IMR-90 (cell line): ENCODE results near the gene AAMP. TPM values are rescaled to one million over a fixed set of nuclear protein-coding genes. Genes with fewer than 3 reads are reported as not detected.

Source experiments
- ATAC-seq: fragments of 200-7000 bp; cut with Tn5 transposase; 2 replicates; pipeline ENCODE4 v1.9.1; 2020; ENCODE audit warnings: low read depth, mild to moderate bottlenecking, moderate library complexity
- BruUV-seq: library from RNA; stranded (reverse); fragments of 400-500 nt; replicated peaks from 2 replicates; lab custom pipeline; 2021; lab: Mats Ljungman, UMichigan
- CTCF ChIA-PET: fragments of 300-600 bp; formaldehyde crosslinking; extraction: SDS; loops from one replicate; lab custom pipeline; 2021; ENCODE audit warnings: antibody characterized with exemption; lab: Yijun Ruan, JAX
- POLR2A ChIA-PET: fragments of 300-600 bp; sonication (Branson Sonifier 250); formaldehyde crosslinking; loops from one replicate; lab custom pipeline; 2022; ENCODE audit warnings: antibody characterized with exemption; ENCODE audit not compliant: unreplicated experiment; lab: Charles Lee
- DNase-seq: peaks from one replicate; pipeline ENCODE4 v3.0.0; 2013
- H2AFZ ChIP-seq: replicated peaks from 2 replicates; pipeline ENCODE3; 2013; ENCODE audit warnings: low read length, mild to moderate bottlenecking; ENCODE audit not compliant: poor library complexity
- H2AK5ac ChIP-seq: 2 replicates; pipeline ENCODE4 v1.6.1; 2013; ENCODE audit warnings: low read depth, low read length, inconsistent platforms
- H2AK9ac ChIP-seq: replicated peaks from 2 replicates; pipeline ENCODE3; 2013; ENCODE audit warnings: mild to moderate bottlenecking, low read depth, low read length, moderate library complexity; ENCODE audit not compliant: poor library complexity
- H2BK120ac ChIP-seq: 2 replicates; pipeline ENCODE4 v1.6.1; 2013; ENCODE audit warnings: low read depth, low read length, inconsistent platforms
- H2BK15ac ChIP-seq: 3 replicates; pipeline ENCODE4 v1.6.1; 2013; ENCODE audit warnings: low read depth, low read length, inconsistent platforms
- H2BK20ac ChIP-seq: 2 replicates; pipeline ENCODE4 v1.6.1; 2013; ENCODE audit warnings: low read depth, mild to moderate bottlenecking, inconsistent platforms, low read length, moderate library complexity
- H2BK5ac ChIP-seq: 2 replicates; pipeline ENCODE4 v1.6.1; 2013; ENCODE audit warnings: mild to moderate bottlenecking, low read depth, low read length, inconsistent platforms; ENCODE audit not compliant: poor library complexity, severe bottlenecking
- H3K14ac ChIP-seq: replicated peaks from 2 replicates; pipeline ENCODE4 v1.6.1; 2013; ENCODE audit warnings: low read depth, low read length, inconsistent platforms
- H3K18ac ChIP-seq: 2 replicates; pipeline ENCODE4 v1.6.1; 2013; ENCODE audit warnings: low read depth, low read length, control low read depth
- H3K23ac ChIP-seq: 2 replicates; pipeline ENCODE4 v1.6.1; 2013; ENCODE audit warnings: low read depth, low read length, inconsistent platforms
- H3K27ac ChIP-seq: 2 replicates; pipeline ENCODE4 v1.5.1; 2013; ENCODE audit warnings: mild to moderate bottlenecking, control low read depth, low read length; ENCODE audit not compliant: insufficient read depth
- H3K27me3 ChIP-seq: 2 replicates; pipeline ENCODE4 v1.6.1; 2013; ENCODE audit warnings: low read length; ENCODE audit not compliant: control insufficient read depth, insufficient read depth
- H3K36me3 ChIP-seq: 2 replicates; pipeline ENCODE4 v1.6.1; 2013; ENCODE audit warnings: low read length, mixed read lengths; ENCODE audit not compliant: control insufficient read depth, insufficient read depth
- H3K4ac ChIP-seq: 2 replicates; pipeline ENCODE4 v1.6.1; 2013; ENCODE audit warnings: low read depth, low read length, inconsistent platforms
- H3K4me1 ChIP-seq: 2 replicates; pipeline ENCODE4 v1.6.1; 2013; ENCODE audit warnings: low read length, mixed read lengths; ENCODE audit not compliant: control insufficient read depth, insufficient read depth
- H3K4me2 ChIP-seq: 2 replicates; pipeline ENCODE4 v1.6.1; 2013; ENCODE audit warnings: low read depth, mild to moderate bottlenecking, control low read depth, low read length, moderate library complexity
- H3K4me3 ChIP-seq: 2 replicates; pipeline ENCODE4 v1.5.1; 2013; ENCODE audit warnings: low read depth, mild to moderate bottlenecking, control low read depth, low read length, moderate library complexity; ENCODE audit not compliant: insufficient read depth
- H3K56ac ChIP-seq: 2 replicates; pipeline ENCODE4 v1.6.1; 2013; ENCODE audit warnings: low read length, inconsistent platforms; ENCODE audit not compliant: insufficient read depth; ENCODE audit errors: extremely low read depth
- H3K79me1 ChIP-seq, 2 experiments: 2 replicates each; pipeline ENCODE4 v1.6.1; 2013; ENCODE audit warnings: low read length in 2 of 2, inconsistent platforms in 1 of 2, low read depth in 1 of 2
- H3K9ac ChIP-seq: 2 replicates; pipeline ENCODE4 v1.6.1; 2013; ENCODE audit warnings: low read depth, low read length, control low read depth
- H3K9me1 ChIP-seq: 2 replicates; pipeline ENCODE4 v1.6.1; 2013; ENCODE audit warnings: low read length, inconsistent platforms; ENCODE audit not compliant: insufficient read depth
- H3K9me3 ChIP-seq: 2 replicates; pipeline ENCODE4 v1.6.1; 2013; ENCODE audit warnings: low read length; ENCODE audit not compliant: control insufficient read depth, insufficient read depth
- H4K20me1 ChIP-seq: 2 replicates; pipeline ENCODE4 v1.6.1; 2013; ENCODE audit warnings: low read length, inconsistent platforms; ENCODE audit not compliant: insufficient read depth
- H4K5ac ChIP-seq: 2 replicates; pipeline ENCODE4 v1.6.1; 2013; ENCODE audit warnings: mild to moderate bottlenecking, low read depth, low read length, control low read depth
- H4K8ac ChIP-seq, 2 experiments: 2 replicates each; pipeline ENCODE4 v1.6.1; 2013; ENCODE audit warnings: low read depth in 2 of 2, low read length in 2 of 2, control low read depth in 1 of 2, inconsistent platforms in 1 of 2
- H4K91ac ChIP-seq: 2 replicates; pipeline ENCODE4 v1.6.1; 2013; ENCODE audit warnings: low read depth, low read length, inconsistent platforms; ENCODE audit not compliant: insufficient read depth
- CEBPB ChIP-seq: IDR thresholded peaks from 2 replicates; pipeline ENCODE4 v1.6.1; 2012; ENCODE audit warnings: low read depth, low read length, improper control_type of control experiment
- CHD1 ChIP-seq: IDR thresholded peaks from 2 replicates; pipeline ENCODE4 v1.6.1; 2012; ENCODE audit warnings: low read depth, low read length, improper control_type of control experiment
- FOS ChIP-seq: fragments of 150-350 bp; IDR thresholded peaks from 2 replicates; pipeline ENCODE4 v1.6.1; 2016; ENCODE audit warnings: low read depth, low read length
- MAFK ChIP-seq: IDR thresholded peaks from 2 replicates; pipeline ENCODE4 v1.6.1; 2012; ENCODE audit warnings: low read depth, low read length, improper control_type of control experiment
- MAZ ChIP-seq: IDR thresholded peaks from 2 replicates; pipeline ENCODE4 v1.6.1; 2012; ENCODE audit warnings: low read depth, mild to moderate bottlenecking, low read length, improper control_type of control experiment, moderate library complexity, borderline replicate concordance
- MXI1 ChIP-seq: IDR thresholded peaks from 2 replicates; pipeline ENCODE4 v1.6.1; 2012; ENCODE audit warnings: low read depth, mild to moderate bottlenecking, low read length, moderate library complexity, borderline replicate concordance
- NFE2L2 ChIP-seq: fragments of 150-350 bp; IDR thresholded peaks from 2 replicates; pipeline ENCODE4 v1.6.1; 2016; ENCODE audit warnings: low read depth, mild to moderate bottlenecking, low read length
- POLR2A ChIP-seq: IDR thresholded peaks from 2 replicates; pipeline ENCODE4 v1.6.1; 2012; ENCODE audit warnings: mild to moderate bottlenecking, low read depth, low read length
- RAD21 ChIP-seq: IDR thresholded peaks from 2 replicates; pipeline ENCODE4 v1.6.1; 2012; ENCODE audit warnings: low read length, improper control_type of control experiment
- RCOR1 ChIP-seq: IDR thresholded peaks from 2 replicates; pipeline ENCODE4 v1.6.1; 2012; ENCODE audit warnings: mild to moderate bottlenecking, low read length, improper control_type of control experiment; ENCODE audit not compliant: insufficient replicate concordance
- RFX5 ChIP-seq: IDR thresholded peaks from 2 replicates; pipeline ENCODE4 v1.8.0; 2012; ENCODE audit warnings: low read depth, mild to moderate bottlenecking, low read length, moderate library complexity
- WGBS, 2 experiments: methylation state at CpG; one replicate each; pipeline versions ENCODE4 v1.1.5 to v1.1.7; 2013; ENCODE audit warnings: missing lambda C conversion rate in 2 of 2; ENCODE audit not compliant: insufficient read length in 1 of 2; ENCODE audit errors: extremely low coverage in 2 of 2; 5-methylcytosine and 5-hydroxymethylcytosine counted together
- dilution Hi-C: fragments of 300-500 bp; cut with HindIII; formaldehyde crosslinking; loops from one replicate; pipeline ENCODE4 v1.14.3; 2018; ENCODE audit warnings: low sequenced_read_pairs; ENCODE audit not compliant: unreplicated experiment
- in situ Hi-C: fragments of 300-500 bp; cut with MboI; formaldehyde crosslinking; loops from 3 replicates; pipeline ENCODE4 v1.14.3; 2019; ENCODE audit warnings: low sequenced_read_pairs, inconsistent platforms, mixed read lengths
- intact Hi-C: fragments of 100-400 bp; cut with micrococcal nuclease; formaldehyde crosslinking; loops from 2 replicates; pipeline ENCODE4 v1.10.0; 2022
- polyA plus RNA-seq, 3 experiments: library from polyadenylated mRNA; depleted of rRNA; stranded (reverse); fragments of >200 nt; gene quantifications; 2 replicates each; pipeline ENCODE4 v1.2.3, GENCODE V29; 2012; ENCODE audit warnings: low replicate concordance in 1 of 3
- total RNA-seq: library from RNA; depleted of rRNA; stranded (reverse); fragments of >200 nt; gene quantifications from 2 replicates; pipeline ENCODE4 v1.2.3, GENCODE V29; 2012
- TF ChIP-seq, protein P1 (sequence below): fragments of 150-350 bp; IDR thresholded peaks from 2 replicates; pipeline ENCODE4 v1.6.1; 2017; ENCODE audit warnings: mild to moderate bottlenecking, antibody characterized with exemption, low read length, low read depth
- TF ChIP-seq, protein P2 (sequence below): conservative IDR thresholded peaks from 2 replicates; pipeline ENCODE4 v1.5.1; 2012; ENCODE audit warnings: mild to moderate bottlenecking, low read depth, low read length, improper control_type of control experiment
- TF ChIP-seq, protein P3 (sequence below): fragments of 150-350 bp; IDR thresholded peaks from 2 replicates; pipeline ENCODE4 v1.6.1; 2016; ENCODE audit warnings: low read depth, mild to moderate bottlenecking, low read length, moderate library complexity, borderline replicate concordance

Gene AAMP
- total and polyA plus RNA-seq, 2 of the 4 experiments (the other 2 are of a cell fraction) = 104 to 112 TPM

DNA sequence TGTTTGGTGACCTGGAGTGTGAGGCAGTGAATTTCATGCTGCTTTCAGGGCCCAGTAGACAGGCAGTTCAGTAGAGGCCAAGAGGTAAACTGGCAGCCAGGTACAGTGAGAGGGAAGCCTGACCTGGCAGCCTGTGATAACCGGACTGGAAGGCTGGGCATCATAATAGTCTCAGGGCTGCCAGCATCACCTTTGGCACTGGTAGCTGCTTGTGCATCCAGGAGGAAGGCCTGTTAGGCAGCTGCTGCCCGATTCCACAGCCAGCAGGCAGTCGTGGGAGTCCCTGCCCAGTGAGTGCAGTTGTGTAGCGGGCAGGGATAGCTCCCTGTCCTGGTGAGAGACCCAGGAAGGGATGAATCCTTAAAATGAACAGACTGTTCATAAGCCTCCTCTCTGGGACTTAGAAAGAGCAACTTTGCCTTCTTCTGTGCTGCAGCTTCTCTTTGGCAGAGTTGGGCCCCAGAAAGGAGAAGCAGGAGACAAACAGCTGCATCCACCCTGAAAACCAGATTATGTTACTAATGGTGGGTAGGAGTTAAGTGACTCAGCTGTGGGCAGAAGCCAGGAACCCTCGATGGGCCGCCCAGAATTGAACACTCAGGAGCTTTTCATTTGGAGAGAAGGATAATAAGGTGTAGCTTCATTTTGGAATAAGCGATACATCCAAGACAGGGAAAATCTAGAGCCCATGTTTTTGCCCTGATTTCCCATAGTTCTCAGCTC lies 17.3 kb downstream of the AAMP start:
- POLR2A ChIA-PET = no interaction called here
- no peak overlapping the region for H2BK120ac ChIP-seq
- WGBS, 2 experiments = 94% methylated on average over 3 of the region's 7 CpGs; no CpG with 5 or more reads in 1 of the 2 experiments

More for the DNA sequence above, 17.3 kb downstream of the AAMP start:
- no peak overlapping the region for H2BK20ac ChIP-seq
- H3K56ac ChIP-seq = no peak overlapping the region
- no peak overlapping the region for H2AFZ ChIP-seq
- H3K36me3 ChIP-seq = peaks cover 72% of the 10 kb centered on the region
- no TSS peak for BruUV-seq
- H3K27me3 ChIP-seq = no peaks in the 10 kb centered on the region
- no peak overlapping the region for H3K18ac ChIP-seq
- H2BK5ac ChIP-seq = peak overlapping the region; percentile 20
- H3K9me3 ChIP-seq = no peaks in the 10 kb centered on the region
- no peak overlapping the region for H4K8ac ChIP-seq
- H3K9me1 ChIP-seq = peaks cover 5% of the 10 kb centered on the region; the same call in 1 of the 2 replicates
- TF ChIP-seq POLR2A = no peak
- no peak for TF ChIP-seq NFE2L2
- TF ChIP-seq, protein P1, sequence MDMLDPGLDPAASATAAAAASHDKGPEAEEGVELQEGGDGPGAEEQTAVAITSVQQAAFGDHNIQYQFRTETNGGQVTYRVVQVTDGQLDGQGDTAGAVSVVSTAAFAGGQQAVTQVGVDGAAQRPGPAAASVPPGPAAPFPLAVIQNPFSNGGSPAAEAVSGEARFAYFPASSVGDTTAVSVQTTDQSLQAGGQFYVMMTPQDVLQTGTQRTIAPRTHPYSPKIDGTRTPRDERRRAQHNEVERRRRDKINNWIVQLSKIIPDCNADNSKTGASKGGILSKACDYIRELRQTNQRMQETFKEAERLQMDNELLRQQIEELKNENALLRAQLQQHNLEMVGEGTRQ = no peak
- TF ChIP-seq CHD1 = no peak
- no peak for TF ChIP-seq RAD21
- TF ChIP-seq MXI1 = no peak
- no peak for TF ChIP-seq RFX5
- no peak for TF ChIP-seq CEBPB
- TF ChIP-seq, protein P2, sequence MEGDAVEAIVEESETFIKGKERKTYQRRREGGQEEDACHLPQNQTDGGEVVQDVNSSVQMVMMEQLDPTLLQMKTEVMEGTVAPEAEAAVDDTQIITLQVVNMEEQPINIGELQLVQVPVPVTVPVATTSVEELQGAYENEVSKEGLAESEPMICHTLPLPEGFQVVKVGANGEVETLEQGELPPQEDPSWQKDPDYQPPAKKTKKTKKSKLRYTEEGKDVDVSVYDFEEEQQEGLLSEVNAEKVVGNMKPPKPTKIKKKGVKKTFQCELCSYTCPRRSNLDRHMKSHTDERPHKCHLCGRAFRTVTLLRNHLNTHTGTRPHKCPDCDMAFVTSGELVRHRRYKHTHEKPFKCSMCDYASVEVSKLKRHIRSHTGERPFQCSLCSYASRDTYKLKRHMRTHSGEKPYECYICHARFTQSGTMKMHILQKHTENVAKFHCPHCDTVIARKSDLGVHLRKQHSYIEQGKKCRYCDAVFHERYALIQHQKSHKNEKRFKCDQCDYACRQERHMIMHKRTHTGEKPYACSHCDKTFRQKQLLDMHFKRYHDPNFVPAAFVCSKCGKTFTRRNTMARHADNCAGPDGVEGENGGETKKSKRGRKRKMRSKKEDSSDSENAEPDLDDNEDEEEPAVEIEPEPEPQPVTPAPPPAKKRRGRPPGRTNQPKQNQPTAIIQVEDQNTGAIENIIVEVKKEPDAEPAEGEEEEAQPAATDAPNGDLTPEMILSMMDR = no peak
- TF ChIP-seq, protein P3, sequence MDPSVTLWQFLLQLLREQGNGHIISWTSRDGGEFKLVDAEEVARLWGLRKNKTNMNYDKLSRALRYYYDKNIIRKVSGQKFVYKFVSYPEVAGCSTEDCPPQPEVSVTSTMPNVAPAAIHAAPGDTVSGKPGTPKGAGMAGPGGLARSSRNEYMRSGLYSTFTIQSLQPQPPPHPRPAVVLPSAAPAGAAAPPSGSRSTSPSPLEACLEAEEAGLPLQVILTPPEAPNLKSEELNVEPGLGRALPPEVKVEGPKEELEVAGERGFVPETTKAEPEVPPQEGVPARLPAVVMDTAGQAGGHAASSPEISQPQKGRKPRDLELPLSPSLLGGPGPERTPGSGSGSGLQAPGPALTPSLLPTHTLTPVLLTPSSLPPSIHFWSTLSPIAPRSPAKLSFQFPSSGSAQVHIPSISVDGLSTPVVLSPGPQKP = no peak
- no peak for TF ChIP-seq RCOR1
- TF ChIP-seq MAZ = no peak
- no peak for TF ChIP-seq FOS
- no peak for TF ChIP-seq MAFK
- intact Hi-C loops = no loop called here
- no peak overlapping the region for H3K14ac ChIP-seq
- H2AK9ac ChIP-seq = no peak overlapping the region
- peaks cover 40 to 55% of the 10 kb centered on the region in 2 experiments for H3K79me1 ChIP-seq
- 0 out of 2 replicates have a peak overlapping the region, but pooled peaks have one; percentile 5 for H3K27ac ChIP-seq
- peak; percentile 64 for DNase-seq
- ATAC-seq = peak; percentile 22
- H3K4ac ChIP-seq = no peak overlapping the region
- peaks cover 5% of the 10 kb centered on the region; the same call in 1 of the 2 replicates for H3K4me1 ChIP-seq
- no peak overlapping the region for H4K91ac ChIP-seq
- no peak overlapping the region for H2AK5ac ChIP-seq
- no peak overlapping the region for H3K23ac ChIP-seq
- H3K9ac ChIP-seq = no peak overlapping the region
- in situ Hi-C loops = no loop called here
- peaks cover 40% of the 10 kb centered on the region for H4K20me1 ChIP-seq
- dilution Hi-C loops = no loop called here
- H3K4me3 ChIP-seq = no peak overlapping the region
- CTCF ChIA-PET = no interaction called here
- H3K4me2 ChIP-seq = no peak overlapping the region
- H2BK15ac ChIP-seq = no peak overlapping the region
- no peak overlapping the region for H4K5ac ChIP-seq
